GM10248 (cell line): ENCODE measurements around the gene SLC27A3.

Source experiments
- CTCF ChIA-PET: fragments of 300-600 bp; sonication (Branson Sonifier 250); formaldehyde crosslinking; extraction: SDS; loops from one replicate; lab custom pipeline; 2021; ENCODE audit warnings: antibody characterized with exemption; lab: Yijun Ruan, JAX
- POLR2A ChIA-PET: fragments of 350-650 bp; sonication (Branson Sonifier 250); formaldehyde crosslinking; extraction: SDS; loops from one replicate; lab custom pipeline; 2020; ENCODE audit warnings: antibody characterized with exemption; lab: Yijun Ruan, JAX
- DNase-seq: peaks from one replicate; pipeline ENCODE4 v3.0.0; 2012; ENCODE audit errors: extremely low spot score
- TF ChIP-seq, protein P1 (sequence below): IDR thresholded peaks from 2 replicates; pipeline ENCODE4 v1.5.1; 2012; ENCODE audit warnings: mild to moderate bottlenecking, low read depth; ENCODE audit errors: extremely low read depth, missing control alignments, control extremely low read depth

Gene SLC27A3

DNA sequence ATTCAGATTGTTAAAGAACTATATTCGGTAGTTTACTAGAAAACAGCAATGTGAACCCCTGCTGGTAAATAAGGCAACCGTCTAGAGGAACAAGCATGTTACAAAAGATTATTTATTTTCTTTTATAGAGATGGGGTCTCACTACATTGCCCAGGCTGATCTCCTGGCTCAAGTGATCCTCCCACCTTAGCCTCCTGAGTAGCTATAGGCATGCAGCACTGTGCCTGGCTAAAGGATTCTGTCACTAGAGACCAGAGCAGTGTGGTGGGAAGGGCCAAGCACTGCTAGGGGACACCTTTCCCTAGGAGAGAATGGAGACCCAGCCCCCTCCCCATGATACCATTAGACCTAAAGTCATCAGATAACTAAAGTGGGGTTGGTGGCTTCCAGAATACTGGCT lies 28.9 kb downstream of the SLC27A3 start:
- ChIA-PET CTCF (interaction anchor here (0.9 to 3.9 kb wide), 5 partner anchors 13 to 183 kb away, joined by 3 to 15 read pairs (median 4); partner anchors contain the start of genes CREB3L4 and DENND4B), POLR2A (no interaction called here)
- TF ChIP-seq, protein P1, sequence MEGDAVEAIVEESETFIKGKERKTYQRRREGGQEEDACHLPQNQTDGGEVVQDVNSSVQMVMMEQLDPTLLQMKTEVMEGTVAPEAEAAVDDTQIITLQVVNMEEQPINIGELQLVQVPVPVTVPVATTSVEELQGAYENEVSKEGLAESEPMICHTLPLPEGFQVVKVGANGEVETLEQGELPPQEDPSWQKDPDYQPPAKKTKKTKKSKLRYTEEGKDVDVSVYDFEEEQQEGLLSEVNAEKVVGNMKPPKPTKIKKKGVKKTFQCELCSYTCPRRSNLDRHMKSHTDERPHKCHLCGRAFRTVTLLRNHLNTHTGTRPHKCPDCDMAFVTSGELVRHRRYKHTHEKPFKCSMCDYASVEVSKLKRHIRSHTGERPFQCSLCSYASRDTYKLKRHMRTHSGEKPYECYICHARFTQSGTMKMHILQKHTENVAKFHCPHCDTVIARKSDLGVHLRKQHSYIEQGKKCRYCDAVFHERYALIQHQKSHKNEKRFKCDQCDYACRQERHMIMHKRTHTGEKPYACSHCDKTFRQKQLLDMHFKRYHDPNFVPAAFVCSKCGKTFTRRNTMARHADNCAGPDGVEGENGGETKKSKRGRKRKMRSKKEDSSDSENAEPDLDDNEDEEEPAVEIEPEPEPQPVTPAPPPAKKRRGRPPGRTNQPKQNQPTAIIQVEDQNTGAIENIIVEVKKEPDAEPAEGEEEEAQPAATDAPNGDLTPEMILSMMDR: no peak
- DNase-seq: no peak

DNA sequence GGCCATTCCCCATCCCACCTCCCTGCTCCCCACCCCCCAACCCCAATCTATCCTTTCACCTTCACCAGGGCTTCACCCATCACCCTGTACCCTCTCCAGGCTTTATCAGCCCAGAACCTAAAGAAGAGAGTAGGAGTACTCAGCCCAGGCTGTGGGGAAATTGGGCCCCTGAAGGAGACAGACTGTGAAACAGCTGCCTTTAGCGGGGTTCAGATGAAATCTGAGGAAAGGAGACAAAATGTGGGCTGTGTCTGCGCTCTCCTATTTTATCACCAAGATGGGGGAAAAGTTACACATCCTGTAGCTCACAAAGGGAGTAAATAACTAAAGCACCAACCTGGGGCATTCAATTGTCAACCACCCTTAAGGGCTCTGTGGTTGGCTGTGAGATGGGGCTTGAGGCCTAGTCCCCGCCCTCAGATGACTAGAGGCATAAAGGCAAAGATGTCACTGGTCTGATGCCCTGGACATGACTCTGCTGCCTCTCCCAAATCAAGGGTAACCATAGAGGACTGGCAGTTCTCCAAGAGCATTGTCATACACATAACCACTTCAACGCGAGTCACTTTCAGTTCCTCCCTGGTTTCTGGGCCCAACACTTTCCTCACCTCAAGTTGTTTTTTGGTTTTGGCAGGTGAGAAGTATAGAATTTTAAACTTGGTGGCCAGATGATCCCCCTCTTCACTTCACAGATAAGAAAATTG lies 30.0 kb downstream of the SLC27A3 start:
- POLR2A ChIA-PET: interaction anchor here (1.1 kb wide), 1 partner anchor 185 kb away, joined by 3 read pairs; no protein-coding TSS in a partner anchor
- TF ChIP-seq, protein P1: no peak
- CTCF ChIA-PET: interaction anchor here (0.9 to 3.9 kb wide), 11 partner anchors 7 to 182 kb away, joined by 3 to 15 read pairs (median 4); partner anchors contain the start of genes CREB3L4 and DENND4B
- peak; percentile 89 for DNase-seq

GRCh38 chr1:153805886-153806719 lies 30.9 kb downstream of the SLC27A3 start:
- TF ChIP-seq, protein P1: no peak
- CTCF ChIA-PET: interaction anchor here (0.9 to 3.9 kb wide), 8 partner anchors 8 to 141 kb away, joined by 3 to 15 read pairs (median 4); partner anchors contain the start of gene DENND4B
- DNase-seq: no peak

GRCh38 chr1:153816283-153816889 lies 41.2 kb downstream of the SLC27A3 start:
- ChIA-PET POLR2A (no interaction called here), CTCF (interaction anchor here (0.8 to 3.7 kb wide), 9 partner anchors 10 to 170 kb away, joined by 3 to 15 read pairs (median 5); partner anchors contain the start of gene RAB13)
- DNase-seq: no peak
- TF ChIP-seq, protein P1: no peak

More at GRCh38 chr1:153805886-153806719, 30.9 kb downstream of the SLC27A3 start:
- POLR2A ChIA-PET: interaction anchor here (1.0 kb wide), 1 partner anchor 184 kb away, joined by 3 read pairs; no protein-coding TSS in a partner anchor

- no peak for DNase-seq
- ChIA-PET POLR2A (interaction anchor here (0.7 kb wide), 1 partner anchor 942 kb away, joined by 3 read pairs; no protein-coding TSS in a partner anchor), CTCF (interaction anchor here (1.3 to 3.7 kb wide), 6 partner anchors 11 to 168 kb away, joined by 3 to 15 read pairs (median 4); partner anchors contain the start of genes DENND4B and RAB13)
- TF ChIP-seq, protein P1: no peak
These were observed 43.7 kb downstream of the SLC27A3 start for GRCh38 chr1:153818876-153819275.
